Keratinocyte (primary cell): ENCODE data around the gene AMIGO2. TPM values are rescaled to one million over a fixed set of nuclear protein-coding genes. Genes with fewer than 3 reads are reported as not detected.

Experiments used
- DNase-seq: peaks from one replicate; pipeline ENCODE4 v3.0.0-alpha.2; 2011; ENCODE audit warnings: low read depth, missing footprints, low spot score
- FAIRE-seq: peaks from 2 replicates; lab custom pipeline; 2011; peaks lifted over from hg19 to GRCh38; lab: Jason Lieb, UNC
- H2AFZ ChIP-seq: 2 replicates; pipeline ENCODE4 v1.6.0; 2012; ENCODE audit warnings: low read length, control low read depth, inconsistent platforms; ENCODE audit not compliant: control insufficient read depth
- H3K27ac ChIP-seq: 2 replicates; pipeline ENCODE4 v1.5.1; 2011; ENCODE audit warnings: low read length; ENCODE audit not compliant: control insufficient read depth, insufficient read depth
- H3K27me3 ChIP-seq: 3 replicates; pipeline ENCODE4 v1.6.0; 2011; ENCODE audit warnings: low read length; ENCODE audit not compliant: control insufficient read depth, insufficient read depth; ENCODE audit errors: extremely low read depth
- H3K36me3 ChIP-seq, 2 experiments: 2 replicates in 1 of 2; 3 replicates in 1 of 2; pipeline ENCODE4 v1.5.1; 2011; ENCODE audit warnings: low read length in 2 of 2, mild to moderate bottlenecking in 1 of 2; ENCODE audit not compliant: control insufficient read depth in 2 of 2, insufficient read depth in 2 of 2; ENCODE audit errors: extremely low read depth in 1 of 2
- H3K4me1 ChIP-seq: 3 replicates; pipeline ENCODE4 v1.5.1; 2011; ENCODE audit warnings: low read length; ENCODE audit not compliant: control insufficient read depth, insufficient read depth; ENCODE audit errors: extremely low read depth
- H3K4me2 ChIP-seq: 3 replicates; pipeline ENCODE4 v1.6.0; 2011; ENCODE audit warnings: low read depth, low read length; ENCODE audit not compliant: control insufficient read depth, insufficient read depth; ENCODE audit errors: extremely low read depth
- H3K4me3 ChIP-seq, 3 experiments: fragments of 200-600 bp in 1 of 3; sonication (generic) in 1 of 3; 2 replicates in 2 of 3; 3 replicates in 1 of 3; pipeline ENCODE4 v1.5.1; 2011 to 2016; ENCODE audit warnings: low read length in 3 of 3, mild to moderate bottlenecking in 3 of 3, control low read depth in 2 of 3, inconsistent platforms in 1 of 3, low read depth in 1 of 3, mixed read lengths in 1 of 3, mixed run types in 1 of 3, moderate library complexity in 1 of 3; ENCODE audit not compliant: control insufficient read depth in 2 of 3, insufficient read depth in 2 of 3; ENCODE audit errors: extremely low read depth in 1 of 3
- H3K79me2 ChIP-seq: 2 replicates; pipeline ENCODE4 v1.6.0; 2012; ENCODE audit warnings: low read length; ENCODE audit not compliant: control insufficient read depth, insufficient read depth
- H3K9ac ChIP-seq: 3 replicates; pipeline ENCODE4 v1.6.0; 2011; ENCODE audit warnings: low read length; ENCODE audit not compliant: control insufficient read depth, insufficient read depth; ENCODE audit errors: extremely low read depth
- H3K9me1 ChIP-seq: 3 replicates; pipeline ENCODE4 v1.6.0; 2011; ENCODE audit warnings: low read length; ENCODE audit not compliant: control insufficient read depth, insufficient read depth; ENCODE audit errors: extremely low read depth
- H3K9me3 ChIP-seq: 2 replicates; pipeline ENCODE4 v1.5.1; 2012; ENCODE audit warnings: low read depth, low read length; ENCODE audit not compliant: control insufficient read depth
- H4K20me1 ChIP-seq: 3 replicates; pipeline ENCODE4 v1.6.0; 2011; ENCODE audit warnings: low read length; ENCODE audit not compliant: control insufficient read depth, insufficient read depth; ENCODE audit errors: extremely low read depth
- CTCF ChIP-seq, 3 experiments: IDR thresholded peaks in 1 of 3; conservative IDR thresholded peaks in 1 of 3; optimal IDR thresholded peaks in 1 of 3; 2 replicates in 2 of 3; 3 replicates in 1 of 3; pipeline versions ENCODE3 to v1.5.1; 2011; ENCODE audit warnings: low read length in 3 of 3, mild to moderate bottlenecking in 3 of 3, moderate library complexity in 2 of 3, control low read depth in 1 of 3, inconsistent platforms in 1 of 3; ENCODE audit not compliant: insufficient read depth in 2 of 3; ENCODE audit errors: extremely low read depth in 1 of 3
- EZH2 ChIP-seq: IDR thresholded peaks from one replicate; pipeline ENCODE4 v1.6.1; 2012; ENCODE audit warnings: inconsistent platforms, mild to moderate bottlenecking, low read length, moderate library complexity
- dilution Hi-C: fragments of 300-500 bp; cut with MboI; formaldehyde crosslinking; loops from one replicate; pipeline ENCODE4 v1.7.0; 2020; ENCODE audit warnings: low sequenced_read_pairs; ENCODE audit not compliant: extremely low pct_ligation_motif_present
- polyA plus RNA-seq, 5 experiments: library from polyadenylated mRNA; depleted of rRNA in 3 of 5; stranded (reverse) in 3 of 5; stranded (forward) in 1 of 5; unstranded in 1 of 5; fragments of >200 nt; gene quantifications; 1 replicate in 1 of 5; 2 replicates in 3 of 5; 3 replicates in 1 of 5; pipeline versions ENCODE4 v1.2.1 to v1.2.3, GENCODE V29; 2011 to 2012; ENCODE audit warnings: missing spikeins in 2 of 5, low read depth in 1 of 5, low replicate concordance in 1 of 5

The AMIGO2 gene
- polyA plus RNA-seq, 1 donor (not counting 4 experiments of a cell fraction or from before 2014, with no cell fraction given), result 71.3 TPM

- dilution Hi-C loops, result no loop called here
- no peaks in the 10 kb centered on the region for H3K27me3 ChIP-seq
- H3K4me3 ChIP-seq, result no peak overlapping the region
- no peak overlapping the region for H3K27ac ChIP-seq
- H3K9me1 ChIP-seq, result no peaks in the 10 kb centered on the region
- no peaks in the 10 kb centered on the region for H4K20me1 ChIP-seq
- FAIRE-seq, result no peak
- H3K9ac ChIP-seq, result no peak overlapping the region
- no peaks in the 10 kb centered on the region for H3K9me3 ChIP-seq
- no peak for TF ChIP-seq EZH2
- no peak for TF ChIP-seq CTCF (optimal IDR thresholded peaks at IDR 0.05 in 1 of 3, IDR thresholded peaks at IDR 0.05 in 1 of 3, conservative IDR thresholded peaks at IDR 0.05 in 1 of 3; ENCODE audit: extremely low read depth in 1 of 3, insufficient read depth in 2 of 3, low read length in 3 of 3)
- no peaks in the 10 kb centered on the region for H3K36me3 ChIP-seq
- H3K4me2 ChIP-seq, result no peak overlapping the region
- H2AFZ ChIP-seq, result no peak overlapping the region
- peaks cover 13% of the 10 kb centered on the region for H3K4me1 ChIP-seq
- DNase-seq, result no peak
- no peaks in the 10 kb centered on the region for H3K79me2 ChIP-seq
Measured at GRCh38 chr12:47122602-47123001, 42.8 kb upstream of the AMIGO2 start.

- H3K4me1 ChIP-seq, result peaks cover 13% of the 10 kb centered on the region
- H3K27me3 ChIP-seq, result no peaks in the 10 kb centered on the region
- no peaks in the 10 kb centered on the region for H4K20me1 ChIP-seq
- H3K4me2 ChIP-seq, result no peak overlapping the region
- no peak overlapping the region for H3K4me3 ChIP-seq
- no peaks in the 10 kb centered on the region for H3K9me1 ChIP-seq
- H3K9me3 ChIP-seq, result peaks cover 2% of the 10 kb centered on the region
- no peaks in the 10 kb centered on the region for H3K36me3 ChIP-seq
- dilution Hi-C loops, result no loop called here
- no peak overlapping the region for H3K9ac ChIP-seq
- H2AFZ ChIP-seq, result no peak overlapping the region
- H3K27ac ChIP-seq, result no peak overlapping the region
- FAIRE-seq, result peak; percentile 52
- no peaks in the 10 kb centered on the region for H3K79me2 ChIP-seq
- DNase-seq, result no peak
- TF ChIP-seq CTCF (optimal IDR thresholded peaks at IDR 0.05 in 1 of 3, IDR thresholded peaks at IDR 0.05 in 1 of 3, conservative IDR thresholded peaks at IDR 0.05 in 1 of 3; ENCODE audit: extremely low read depth in 1 of 3, insufficient read depth in 2 of 3, low read length in 3 of 3) (no peak), EZH2 (no peak)
Measured at GRCh38 chr12:47121146-47121545, 41.4 kb upstream of the AMIGO2 start.
